Epidermal melanocyte (primary cell): ENCODE measurements around the gene MEIS1.

Source experiments
- DNase-seq: peaks from one replicate; pipeline ENCODE4 v3.0.0; 2011; ENCODE audit warnings: low spot score; ENCODE audit not compliant: insufficient read length

Gene MEIS1

DNA sequence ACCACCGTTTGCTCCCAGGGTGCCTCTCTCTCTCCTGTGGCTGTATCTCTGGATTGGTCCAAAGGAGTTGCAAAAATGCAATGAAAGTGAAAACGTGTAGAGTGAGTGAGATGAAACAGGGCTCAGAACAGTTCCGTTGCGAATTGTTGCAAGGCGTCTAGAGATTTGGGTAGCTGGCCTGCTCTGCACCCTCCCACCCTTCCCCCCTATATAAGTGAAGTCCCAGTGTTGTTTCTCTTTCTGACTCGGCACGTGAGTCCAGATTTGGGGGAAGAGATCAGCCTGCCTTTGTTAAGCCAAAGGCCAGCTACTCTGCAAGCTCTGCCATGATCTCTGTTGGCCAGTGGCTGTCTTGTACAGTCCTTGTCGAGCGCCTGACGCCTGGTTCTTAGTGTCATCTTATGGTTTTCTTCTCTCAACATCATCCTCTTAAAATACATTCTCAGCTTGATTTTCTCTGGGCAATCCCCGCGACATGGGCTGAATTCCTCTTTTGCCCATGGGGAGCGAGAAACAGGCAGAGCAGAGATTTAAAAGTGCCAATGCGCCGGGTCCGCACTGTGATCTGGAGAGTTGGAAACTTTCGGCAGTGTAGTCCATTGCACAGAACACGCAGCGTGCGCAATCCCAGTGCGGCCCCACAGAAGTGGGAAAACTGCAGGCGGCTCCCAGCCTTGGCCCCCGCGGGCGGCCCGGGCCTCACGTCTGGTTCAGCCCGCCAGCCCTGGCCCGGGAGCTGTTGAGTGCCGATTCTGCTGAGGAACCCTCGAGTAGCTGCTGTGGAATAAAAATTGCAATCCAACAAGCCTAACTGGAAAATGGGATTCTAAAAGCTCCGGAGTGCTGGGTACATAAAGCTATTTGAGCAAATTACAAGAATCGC, 9.3 kb downstream of the MEIS1 start:
- DNase-seq: no peak

DNA sequence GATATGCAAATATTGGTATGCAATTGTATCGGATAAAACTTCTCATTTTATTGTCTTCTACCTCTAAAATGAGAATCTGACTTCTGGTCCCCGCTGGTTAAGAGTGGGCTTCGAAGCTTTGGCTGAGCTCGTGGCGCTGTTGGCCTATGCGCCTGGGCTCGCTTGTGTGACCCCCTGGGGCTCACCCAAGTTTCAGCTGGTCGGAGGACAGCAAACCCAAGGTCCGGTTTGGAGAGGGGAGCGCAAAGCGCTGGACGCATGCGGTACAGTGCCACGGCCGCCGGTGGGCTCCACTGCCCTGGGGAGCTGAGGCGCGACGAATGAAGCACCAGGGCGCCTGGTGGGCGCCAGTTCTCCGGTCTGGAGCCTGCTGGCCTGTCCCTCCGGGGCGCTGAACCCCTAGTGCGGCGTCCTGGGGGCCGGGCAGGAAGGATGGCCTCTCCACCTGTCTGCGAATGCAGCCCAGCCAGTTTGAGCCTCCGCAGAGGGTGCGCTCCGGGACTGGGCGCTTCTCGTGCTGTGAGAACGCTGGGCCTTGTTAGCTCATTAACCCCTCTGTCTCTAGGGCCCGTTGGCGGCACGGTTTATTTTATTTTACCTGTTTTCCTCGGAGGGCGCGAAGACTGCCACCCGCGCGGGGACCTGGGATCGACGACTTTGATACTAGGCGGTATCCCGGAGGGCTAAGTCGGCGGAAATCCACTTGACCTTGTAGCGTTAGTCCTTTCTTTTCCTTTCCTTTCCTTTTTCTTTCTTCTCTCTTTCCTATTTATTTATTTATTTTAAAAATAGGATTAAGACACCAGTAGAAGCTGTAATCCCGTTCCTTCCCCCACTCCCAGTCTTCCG, 10.4 kb downstream of the MEIS1 start:
- DNase-seq: no peak

DNA sequence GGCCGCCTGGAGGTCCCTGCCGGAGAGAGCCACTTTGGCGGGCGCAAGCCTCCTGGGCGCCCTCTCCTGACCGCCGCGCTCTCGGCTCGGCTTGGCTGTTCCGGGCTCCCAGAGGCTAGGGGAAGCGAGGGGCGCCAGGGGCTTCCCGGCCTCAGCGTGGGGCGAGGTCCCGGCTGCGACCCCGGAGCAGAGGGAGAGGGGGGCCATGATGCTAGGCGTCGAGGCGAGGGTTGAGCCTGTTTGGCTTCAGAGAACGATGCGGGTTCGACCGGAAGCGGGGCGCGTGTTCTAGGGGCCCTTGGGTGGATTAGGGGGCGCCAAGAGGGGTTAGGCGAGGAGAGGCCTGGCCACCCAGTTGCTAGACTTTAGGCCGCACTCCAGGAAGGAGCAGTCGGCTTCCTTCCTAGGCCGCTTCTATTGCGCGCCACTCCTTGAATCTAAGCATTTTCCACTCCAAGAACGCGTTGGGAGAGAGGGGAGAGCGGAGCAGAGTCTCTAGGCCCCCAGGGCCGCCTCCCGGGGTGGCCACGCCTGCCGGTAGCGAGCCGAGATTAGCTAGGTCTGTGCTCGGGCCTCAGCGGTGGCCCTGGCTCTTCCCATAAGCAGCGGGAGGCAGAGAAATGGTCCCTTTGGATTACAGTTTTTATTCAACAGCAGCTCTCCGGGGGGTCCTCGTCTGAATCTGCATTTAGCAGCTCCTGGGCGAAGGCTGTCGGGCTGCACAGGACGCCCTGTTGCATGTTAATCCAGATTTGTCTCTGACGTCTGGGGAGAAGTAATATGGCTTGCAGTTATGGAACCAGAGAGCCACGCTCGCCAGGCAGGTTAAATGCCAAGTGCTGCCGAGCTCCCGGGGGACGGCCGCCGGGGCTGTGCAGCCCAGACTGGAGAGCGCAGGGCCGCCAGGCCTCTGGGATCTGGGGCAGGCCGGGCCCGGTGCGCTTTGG, 11.3 kb downstream of the MEIS1 start:
- no peak for DNase-seq

DNA sequence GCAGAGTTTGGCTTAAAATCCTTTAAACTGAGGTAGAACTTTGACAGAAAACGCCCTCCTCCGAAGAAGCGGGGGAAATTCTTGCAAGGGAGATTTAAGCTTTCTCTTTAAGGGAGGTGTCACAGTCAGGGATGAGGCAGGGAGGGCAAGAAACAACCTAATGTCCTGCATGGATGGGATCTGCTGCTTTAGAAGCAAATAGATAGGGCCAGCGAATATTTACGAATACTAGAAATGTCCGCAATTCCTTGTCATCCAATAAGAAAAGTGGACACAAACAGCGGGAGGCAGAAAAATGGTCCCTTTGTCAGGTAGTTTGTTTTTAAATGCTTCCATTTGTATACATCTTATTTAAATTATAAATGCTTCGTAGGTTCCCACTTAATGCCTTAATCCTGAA, 12.0 kb downstream of the MEIS1 start:
- no peak for DNase-seq

GRCh38 chr2:66447677-66448076, 12.8 kb downstream of the MEIS1 start:
- no peak for DNase-seq

DNA sequence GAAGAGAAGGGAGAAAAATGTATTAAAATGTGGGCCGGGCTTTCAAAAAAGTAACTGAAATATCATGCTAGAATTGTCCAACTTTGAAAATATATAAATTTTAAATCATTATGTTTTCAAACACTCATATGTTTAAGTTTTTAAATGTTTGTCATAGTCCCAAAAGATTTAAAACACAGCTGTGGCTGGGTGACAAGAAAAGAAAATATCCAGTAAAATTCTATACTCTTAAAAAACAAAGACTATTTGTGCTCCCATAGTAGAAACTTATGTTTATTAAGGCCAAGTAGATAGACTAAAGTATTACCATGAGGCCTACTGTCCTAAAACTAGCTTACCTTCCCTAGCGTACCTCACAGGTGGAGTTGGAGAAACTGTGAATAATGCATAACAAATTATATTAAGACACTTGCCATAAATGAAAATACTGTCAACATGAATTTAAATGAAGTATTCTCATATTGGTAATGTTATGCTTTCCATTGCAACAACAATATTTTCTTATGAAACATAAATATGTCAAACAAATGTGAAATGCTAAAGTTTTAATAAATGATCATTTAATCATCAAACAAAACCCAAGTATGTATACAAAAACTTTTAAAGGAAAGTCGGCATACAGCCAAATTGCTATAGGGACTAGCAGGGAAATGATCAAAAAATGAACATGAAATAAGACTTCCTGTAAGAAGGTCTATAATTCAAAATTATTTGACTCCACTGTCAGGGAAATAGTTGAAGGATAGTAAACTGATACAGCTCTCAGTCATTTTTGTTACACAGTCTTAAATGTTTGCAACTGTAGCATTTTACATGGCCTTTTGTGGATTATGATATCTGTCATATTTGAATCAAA, 13.4 kb downstream of the MEIS1 start:
- DNase-seq: no peak

GRCh38 chr2:66452214-66452613, 17.3 kb downstream of the MEIS1 start:
- no peak for DNase-seq

DNA sequence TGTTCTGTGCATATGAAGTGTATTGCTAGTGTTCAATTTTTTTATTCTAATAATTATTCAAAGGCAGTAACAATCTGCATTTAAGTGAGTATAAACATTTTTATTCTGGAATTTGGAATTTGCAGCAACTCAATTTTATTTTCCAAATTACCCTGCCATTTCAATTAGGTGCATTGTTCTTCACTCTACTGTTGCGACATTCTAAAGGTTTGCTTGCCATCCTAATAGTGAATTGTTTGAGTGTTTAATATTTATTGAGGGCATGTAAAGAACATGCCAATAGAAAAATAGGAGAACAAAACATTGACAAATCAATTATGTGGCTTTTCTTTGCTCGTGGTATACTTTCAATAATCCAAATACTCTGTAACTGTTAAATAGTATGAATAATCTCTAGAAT, 18.0 kb downstream of the MEIS1 start:
- no peak for DNase-seq

DNA sequence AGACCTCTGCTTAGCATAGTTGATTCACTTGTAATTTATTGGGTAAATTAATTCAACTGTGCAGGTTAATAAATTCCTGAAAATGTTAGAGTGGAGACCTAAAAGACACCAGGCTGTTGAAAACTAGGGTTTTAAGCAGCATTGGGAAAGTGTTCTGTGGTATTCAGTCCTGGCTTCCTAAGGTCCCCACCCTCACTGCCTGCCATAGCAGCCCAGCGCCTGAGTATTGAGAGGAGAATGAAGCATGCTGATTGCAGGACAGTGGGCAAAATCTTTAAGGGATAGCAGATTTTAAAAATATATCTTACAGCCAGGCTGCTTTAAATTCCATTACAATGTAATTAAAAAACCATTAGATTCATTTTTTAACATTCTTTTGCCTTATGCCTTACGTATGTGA, 20.6 kb downstream of the MEIS1 start:
- no peak for DNase-seq

- DNase-seq: no peak
These were observed 21.5 kb downstream of the MEIS1 start for GRCh38 chr2:66456183-66457041.

- DNase-seq: no peak
These were observed 22.6 kb downstream of the MEIS1 start for GRCh38 chr2:66457545-66457944.

GRCh38 chr2:66460031-66460430, 25.1 kb downstream of the MEIS1 start:
- DNase-seq: no peak

DNA sequence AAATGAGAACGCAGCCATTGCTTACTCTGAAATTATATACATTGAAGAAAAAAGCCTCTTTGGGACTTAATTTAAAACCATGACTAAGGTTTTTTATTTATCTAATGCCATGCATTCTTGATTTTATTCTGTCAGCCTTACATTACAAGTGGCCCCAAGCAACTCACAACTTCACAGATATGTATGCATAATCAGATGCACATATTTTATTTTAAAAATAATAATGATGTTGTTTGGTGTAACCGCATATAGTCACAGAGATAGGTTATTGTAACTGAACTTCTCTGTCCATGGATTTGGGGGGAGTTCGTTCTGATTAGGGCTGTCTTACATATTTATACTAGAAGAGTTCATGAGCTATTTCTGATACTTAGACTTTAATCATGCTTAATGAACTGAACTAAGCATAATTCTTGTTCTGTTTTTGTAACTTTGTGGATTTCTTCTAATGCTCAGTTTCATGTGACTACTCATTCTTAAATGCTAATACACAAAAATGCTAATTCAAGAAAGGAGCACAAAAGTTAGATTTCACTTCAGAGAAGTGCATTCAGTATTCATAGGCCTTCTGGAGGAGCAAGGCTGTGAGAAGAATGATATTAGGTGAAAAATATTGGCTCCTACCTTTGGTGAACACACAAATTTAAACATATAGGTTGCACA, 26.2 kb downstream of the MEIS1 start:
- DNase-seq: no peak

DNA sequence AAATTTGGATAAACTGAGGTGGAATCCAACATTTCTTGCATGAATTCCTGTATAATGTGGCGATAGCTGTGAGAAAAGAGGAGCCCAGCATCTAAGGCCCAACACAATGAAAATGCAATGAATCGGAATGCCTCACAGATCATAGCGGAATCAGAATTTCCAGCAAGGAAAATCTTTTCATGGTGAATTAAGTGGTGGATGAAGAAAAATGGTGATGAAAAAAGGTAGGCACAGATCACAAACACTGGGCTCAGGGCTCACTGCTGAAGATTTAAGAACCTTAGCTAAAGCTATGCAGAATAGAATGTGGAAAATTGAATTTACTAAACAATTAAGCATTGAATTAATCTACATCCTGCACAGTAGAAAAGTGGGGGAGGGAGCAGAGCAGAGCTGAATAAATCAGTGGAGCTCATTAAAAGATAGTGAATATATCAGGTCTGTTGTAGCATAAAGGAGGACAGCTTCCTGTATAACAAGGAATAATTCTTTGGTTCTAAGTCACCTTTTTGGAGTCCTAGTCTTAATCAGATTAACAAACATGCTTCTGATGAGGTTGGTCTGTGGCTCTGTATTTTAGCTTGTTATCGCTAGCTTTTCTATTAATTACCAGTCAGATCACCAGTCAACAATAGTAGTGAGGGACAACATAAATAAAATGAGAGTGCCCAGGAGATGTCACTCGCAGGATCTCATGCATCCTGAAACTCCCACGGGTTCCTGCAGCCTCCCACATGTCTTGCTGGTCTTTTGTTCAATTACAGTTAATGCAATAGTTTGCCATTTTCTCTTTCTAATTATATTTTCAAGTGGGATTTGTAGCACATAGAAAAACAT, 27.0 kb downstream of the MEIS1 start:
- no peak for DNase-seq

- no peak for DNase-seq
These were observed 27.5 kb downstream of the MEIS1 start for GRCh38 chr2:66462501-66462825.

GRCh38 chr2:66463206-66463755, 28.4 kb downstream of the MEIS1 start:
- DNase-seq: no peak

- no peak for DNase-seq
These were observed 30.2 kb downstream of the MEIS1 start for GRCh38 chr2:66464930-66465637.
